WTC11 (cell line): Measurements from ENCODE around the gene BRI3BP. TPM values are rescaled to one million over a fixed set of nuclear protein-coding genes. Genes with fewer than 3 reads are reported as not detected.

ENCODE experiments used
- ATAC-seq: fragments of 200-7000 bp; cut with Tn5 transposase; 2 replicates; pipeline ENCODE4 v1.10.0; 2021; ENCODE audit warnings: mild to moderate bottlenecking, moderate library complexity
- CTCF ChIA-PET: fragments of 300-600 bp; sonication (Branson Sonifier 250); formaldehyde crosslinking; loops from one replicate; lab custom pipeline; 2021; ENCODE audit warnings: antibody characterized with exemption; lab: Charles Lee
- POLR2A ChIA-PET: fragments of 350-600 bp; sonication (Branson Sonifier 250); formaldehyde crosslinking; loops from one replicate; lab custom pipeline; 2021; ENCODE audit warnings: antibody characterized with exemption; lab: Charles Lee
- DNase-seq: peaks from one replicate; pipeline ENCODE4 v3.0.0; 2021; ENCODE audit warnings: low spot score
- H3K27ac Mint-ChIP-seq: 2 replicates; pipeline ENCODE4 v1.8.0; 2021; ENCODE audit warnings: mixed read lengths
- H3K27me3 Mint-ChIP-seq: 2 replicates; pipeline ENCODE4 v1.8.0; 2021; ENCODE audit warnings: low read depth, mild to moderate bottlenecking, moderate library complexity, mixed read lengths
- H3K36me3 Mint-ChIP-seq: 2 replicates; pipeline ENCODE4 v1.8.0; 2021; ENCODE audit warnings: mixed read lengths
- H3K4me1 Mint-ChIP-seq: 2 replicates; pipeline ENCODE4 v1.8.0; 2022; ENCODE audit warnings: mixed read lengths
- H3K4me3 Mint-ChIP-seq: 2 replicates; pipeline ENCODE4 v1.8.0; 2021; ENCODE audit warnings: mild to moderate bottlenecking, moderate library complexity, mixed read lengths
- H3K9me3 Mint-ChIP-seq: 2 replicates; pipeline ENCODE4 v1.8.0; 2021; ENCODE audit warnings: mixed read lengths
- ATF1 ChIP-seq: sonication (generic); formaldehyde crosslinking; IDR thresholded peaks from 2 replicates; pipeline ENCODE4 v1.8.1; 2023; ENCODE audit warnings: mild to moderate bottlenecking, moderate library complexity, missing genetic modification reagents
- CBFB ChIP-seq: sonication (generic); formaldehyde crosslinking; IDR thresholded peaks from 2 replicates; pipeline ENCODE4 v1.8.1; 2022; ENCODE audit warnings: mild to moderate bottlenecking, low read depth, missing genetic modification reagents
- CREM ChIP-seq: sonication (generic); formaldehyde crosslinking; IDR thresholded peaks from 2 replicates; pipeline ENCODE4 v1.8.1; 2022; ENCODE audit warnings: mild to moderate bottlenecking, missing genetic modification reagents, moderate library complexity
- ELF4 ChIP-seq: sonication (generic); formaldehyde crosslinking; IDR thresholded peaks from 2 replicates; pipeline ENCODE4 v1.8.1; 2022; ENCODE audit warnings: low read depth, mild to moderate bottlenecking, moderate library complexity, missing genetic modification reagents
- FOXP1 ChIP-seq: sonication (generic); formaldehyde crosslinking; IDR thresholded peaks from 2 replicates; pipeline ENCODE4 v1.8.0; 2022; ENCODE audit warnings: missing genetic modification reagents, mild to moderate bottlenecking, moderate library complexity, borderline replicate concordance
- GABPB1 ChIP-seq: sonication (generic); formaldehyde crosslinking; IDR thresholded peaks from 2 replicates; pipeline ENCODE4 v1.8.1; 2023; ENCODE audit warnings: mild to moderate bottlenecking, missing genetic modification reagents
- GRHL2 ChIP-seq: fragments of 250-450 bp; sonication (Bioruptor Pico); IDR thresholded peaks from 2 replicates; pipeline ENCODE4 v1.8.0; 2022; ENCODE audit warnings: mild to moderate bottlenecking, moderate library complexity; ENCODE audit not compliant: insufficient replicate concordance, severe bottlenecking
- GTF2I ChIP-seq: fragments of 250-450 bp; sonication (Bioruptor Pico); conservative IDR thresholded peaks from 2 replicates; pipeline ENCODE4 v1.4.0; 2021; ENCODE audit warnings: mild to moderate bottlenecking
- HMGA2 ChIP-seq: fragments of 250-450 bp; sonication (Bioruptor Pico); IDR thresholded peaks from 2 replicates; pipeline ENCODE4 v1.4.0; 2021; ENCODE audit warnings: mild to moderate bottlenecking, moderate library complexity
- IRF1 ChIP-seq: sonication (generic); formaldehyde crosslinking; IDR thresholded peaks from 2 replicates; pipeline ENCODE4 v1.8.0; 2023; ENCODE audit warnings: missing genetic modification reagents
- JAZF1 ChIP-seq: fragments of 250-450 bp; sonication (Bioruptor Pico); IDR thresholded peaks from 2 replicates; pipeline ENCODE4 v1.9.0; 2021; ENCODE audit warnings: moderate library complexity, mild to moderate bottlenecking, inconsistent platforms
- MAX ChIP-seq: sonication (generic); formaldehyde crosslinking; IDR thresholded peaks from 2 replicates; pipeline ENCODE4 v1.8.0; 2022; ENCODE audit warnings: mild to moderate bottlenecking, missing genetic modification reagents
- MXD4 ChIP-seq: fragments of 250-450 bp; sonication (Bioruptor Pico); IDR thresholded peaks from 2 replicates; pipeline ENCODE4 v1.8.0; 2021; ENCODE audit warnings: mild to moderate bottlenecking, moderate library complexity, borderline replicate concordance
- NFE2L1 ChIP-seq: sonication (generic); formaldehyde crosslinking; IDR thresholded peaks from 2 replicates; pipeline ENCODE4 v1.8.1; 2023; ENCODE audit warnings: missing genetic modification reagents
- NR1H2 ChIP-seq: sonication (generic); formaldehyde crosslinking; IDR thresholded peaks from 2 replicates; pipeline ENCODE4 v1.9.0; 2021; ENCODE audit warnings: mild to moderate bottlenecking, moderate library complexity, missing genetic modification reagents
- PRRX2 ChIP-seq: fragments of 250-450 bp; sonication (Bioruptor Pico); IDR thresholded peaks from 2 replicates; pipeline ENCODE4 v1.8.0; 2021; ENCODE audit warnings: mild to moderate bottlenecking
- RORB ChIP-seq: fragments of 250-450 bp; sonication (Bioruptor Pico); IDR thresholded peaks from 2 replicates; pipeline ENCODE4 v1.9.0; 2021; ENCODE audit warnings: mild to moderate bottlenecking
- TCF7 ChIP-seq: sonication (generic); formaldehyde crosslinking; IDR thresholded peaks from 2 replicates; pipeline ENCODE4 v1.8.0; 2022; ENCODE audit warnings: mild to moderate bottlenecking, low read depth, missing genetic modification reagents, moderate library complexity
- ZNF532 ChIP-seq: fragments of 250-450 bp; sonication (Bioruptor Pico); IDR thresholded peaks from 2 replicates; pipeline ENCODE4 v1.9.0; 2021; ENCODE audit warnings: mild to moderate bottlenecking, borderline replicate concordance
- ZSCAN18 ChIP-seq: fragments of 250-450 bp; sonication (Bioruptor Pico); IDR thresholded peaks from 2 replicates; pipeline ENCODE4 v2.1.2; 2022; ENCODE audit warnings: mild to moderate bottlenecking, moderate library complexity
- total RNA-seq: library from RNA; stranded (reverse); gene quantifications from 3 replicates; pipeline ENCODE4 v1.2.3, GENCODE V29; 2021
- TF ChIP-seq, protein P1 (sequence below): sonication (generic); formaldehyde crosslinking; IDR thresholded peaks from 2 replicates; pipeline ENCODE4 v1.8.0; 2022; ENCODE audit warnings: mild to moderate bottlenecking, missing genetic modification reagents

The BRI3BP gene
- total RNA-seq, 1 experiment from 2014 or later = 11.9 TPM

- ATAC-seq (no peak), DNase-seq (no peak)
- Mint-ChIP-seq H3K4me3 (no peak overlapping the region), H3K4me1 (peaks cover 38% of the 10 kb centered on the region), H3K27me3 (no peaks in the 10 kb centered on the region), H3K27ac (no peak overlapping the region), H3K9me3 (no peaks in the 10 kb centered on the region), H3K36me3 (peaks cover 17% of the 10 kb centered on the region)
- ChIA-PET CTCF (interaction anchor here (0.6 to 1.8 kb wide), 3 partner anchors 29 to 169 kb away, joined by 3 to 9 read pairs (median 6); no protein-coding TSS in a partner anchor), POLR2A (no interaction called here)
- TF ChIP-seq MXD4 (CRISPR knock-in tag) = no peak
- no peak for TF ChIP-seq FOXP1 (CRISPR knock-in tag)
- TF ChIP-seq NFE2L1 (CRISPR knock-in tag) = no peak
- no peak for TF ChIP-seq GTF2I
- no peak for TF ChIP-seq MAX (CRISPR knock-in tag)
- TF ChIP-seq ZNF532 (CRISPR knock-in tag) = no peak
- no peak for TF ChIP-seq GRHL2 (CRISPR knock-in tag)
- no peak for TF ChIP-seq IRF1 (CRISPR knock-in tag)
- no peak for TF ChIP-seq GABPB1 (CRISPR knock-in tag)
- TF ChIP-seq ELF4 (CRISPR knock-in tag) = no peak
- TF ChIP-seq ZSCAN18 (CRISPR knock-in tag) = no peak
These were observed 74.9 kb downstream of the BRI3BP start for GRCh38 chr12:125068391-125068790.

DNA sequence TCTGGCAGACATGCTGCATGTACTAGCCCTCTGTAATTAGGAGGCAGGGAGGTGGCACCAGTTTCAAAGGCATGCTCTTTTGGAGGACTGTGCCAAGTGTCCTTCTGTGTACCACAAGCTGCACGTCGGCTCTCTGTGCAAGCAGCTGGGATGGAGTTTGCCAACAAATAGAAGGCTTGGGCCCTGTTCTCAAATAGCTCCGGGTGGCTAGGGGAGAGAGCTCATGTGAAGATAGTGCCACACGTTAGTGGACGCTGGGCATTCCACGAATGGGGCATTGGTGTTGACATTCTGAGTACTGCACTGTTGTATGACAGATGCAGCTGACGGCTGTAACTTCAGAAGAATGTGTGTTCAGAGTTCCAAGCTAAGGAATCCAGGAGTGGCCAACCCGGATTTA is 76.2 kb downstream of the BRI3BP start:
- DNase-seq (no peak), ATAC-seq (no peak)
- H3K9me3 Mint-ChIP-seq = no peaks in the 10 kb centered on the region
- ChIA-PET POLR2A (no interaction called here), CTCF (interaction anchor here (1.8 to 2.3 kb wide), 2 partner anchors 30 to 53 kb away, joined by 6 to 8 read pairs; no protein-coding TSS in a partner anchor)
- peaks cover 24% of the 10 kb centered on the region for H3K36me3 Mint-ChIP-seq
- H3K27me3 Mint-ChIP-seq = no peaks in the 10 kb centered on the region
- TF ChIP-seq TCF7 (CRISPR knock-in tag) (no peak), RORB (CRISPR knock-in tag) (no peak), FOXP1 (CRISPR knock-in tag) (no peak), PRRX2 (no peak), JAZF1 (CRISPR knock-in tag) (no peak), CBFB (CRISPR knock-in tag) (no peak), HMGA2 (CRISPR knock-in tag) (no peak), NR1H2 (CRISPR knock-in tag) (no peak), CREM (CRISPR knock-in tag) (no peak), ATF1 (no peak)
- TF ChIP-seq, protein P1, sequence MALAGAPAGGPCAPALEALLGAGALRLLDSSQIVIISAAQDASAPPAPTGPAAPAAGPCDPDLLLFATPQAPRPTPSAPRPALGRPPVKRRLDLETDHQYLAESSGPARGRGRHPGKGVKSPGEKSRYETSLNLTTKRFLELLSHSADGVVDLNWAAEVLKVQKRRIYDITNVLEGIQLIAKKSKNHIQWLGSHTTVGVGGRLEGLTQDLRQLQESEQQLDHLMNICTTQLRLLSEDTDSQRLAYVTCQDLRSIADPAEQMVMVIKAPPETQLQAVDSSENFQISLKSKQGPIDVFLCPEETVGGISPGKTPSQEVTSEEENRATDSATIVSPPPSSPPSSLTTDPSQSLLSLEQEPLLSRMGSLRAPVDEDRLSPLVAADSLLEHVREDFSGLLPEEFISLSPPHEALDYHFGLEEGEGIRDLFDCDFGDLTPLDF (CRISPR knock-in tag) = no peak
- H3K4me1 Mint-ChIP-seq = peaks cover 26% of the 10 kb centered on the region
- H3K4me3 Mint-ChIP-seq = no peak overlapping the region
- H3K27ac Mint-ChIP-seq = no peak overlapping the region
